Gastrocnemius medialis (tissue), 4 donors: Measurements from ENCODE around the gene PRKN.

ENCODE experiments used
- POLR2A ChIP-seq, 2 donors: fragments of 450-650 bp; IDR thresholded peaks; one replicate each; pipeline ENCODE4 v1.6.1; 2017; ENCODE audit warnings: antibody characterized with exemption in 2 of 2, mild to moderate bottlenecking in 2 of 2, moderate library complexity in 2 of 2
- TF ChIP-seq, protein P1 (sequence below), 5 experiments: fragments of 450-650 bp in 3 of 5; fragments of 200-600 bp in 2 of 5; sonication (generic) in 2 of 5; IDR thresholded peaks in 4 of 5; conservative IDR thresholded peaks in 1 of 5; 1 replicate in 4 of 5; 2 replicates in 1 of 5; pipeline ENCODE4 v1.5.1; 2016 to 2019; ENCODE audit warnings: antibody characterized with exemption in 5 of 5, mild to moderate bottlenecking in 3 of 5, moderate library complexity in 3 of 5

DNA sequence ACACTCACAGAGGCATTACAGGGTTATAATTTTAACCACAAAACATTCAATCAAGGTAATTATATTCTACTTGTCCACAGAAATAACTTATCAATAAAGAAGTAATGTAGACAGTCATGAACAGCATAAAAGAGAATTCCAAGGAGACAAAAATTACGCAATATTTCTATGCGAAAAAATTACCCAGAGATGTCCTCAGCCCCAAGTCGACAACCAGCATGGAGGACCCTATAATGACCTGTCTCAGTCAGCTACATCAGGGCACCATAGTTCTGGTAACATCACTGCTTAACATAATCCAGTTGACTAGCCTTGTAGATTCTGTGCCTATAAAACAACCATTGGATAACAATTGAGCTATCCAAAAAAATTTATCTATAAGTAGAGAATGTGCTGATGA, 579.8 kb downstream of the PRKN start:
- TF ChIP-seq, protein P1, sequence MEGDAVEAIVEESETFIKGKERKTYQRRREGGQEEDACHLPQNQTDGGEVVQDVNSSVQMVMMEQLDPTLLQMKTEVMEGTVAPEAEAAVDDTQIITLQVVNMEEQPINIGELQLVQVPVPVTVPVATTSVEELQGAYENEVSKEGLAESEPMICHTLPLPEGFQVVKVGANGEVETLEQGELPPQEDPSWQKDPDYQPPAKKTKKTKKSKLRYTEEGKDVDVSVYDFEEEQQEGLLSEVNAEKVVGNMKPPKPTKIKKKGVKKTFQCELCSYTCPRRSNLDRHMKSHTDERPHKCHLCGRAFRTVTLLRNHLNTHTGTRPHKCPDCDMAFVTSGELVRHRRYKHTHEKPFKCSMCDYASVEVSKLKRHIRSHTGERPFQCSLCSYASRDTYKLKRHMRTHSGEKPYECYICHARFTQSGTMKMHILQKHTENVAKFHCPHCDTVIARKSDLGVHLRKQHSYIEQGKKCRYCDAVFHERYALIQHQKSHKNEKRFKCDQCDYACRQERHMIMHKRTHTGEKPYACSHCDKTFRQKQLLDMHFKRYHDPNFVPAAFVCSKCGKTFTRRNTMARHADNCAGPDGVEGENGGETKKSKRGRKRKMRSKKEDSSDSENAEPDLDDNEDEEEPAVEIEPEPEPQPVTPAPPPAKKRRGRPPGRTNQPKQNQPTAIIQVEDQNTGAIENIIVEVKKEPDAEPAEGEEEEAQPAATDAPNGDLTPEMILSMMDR (IDR thresholded peaks at IDR 0.05 in 4 of 5, conservative IDR thresholded peaks at IDR 0.05 in 1 of 5), result no peak
- TF ChIP-seq POLR2A (IDR thresholded peaks at IDR 0.05), result no peak
